ENCODE data around the gene SPTBN1. TPM values are rescaled to one million over a fixed set of nuclear protein-coding genes. Genes with fewer than 3 reads are reported as not detected.

Gene SPTBN1
- total and polyA plus RNA-seq, 9 of the 15 experiments (the other 6 are each of a cell fraction or from before 2014, with no cell fraction given): 8.9 to 66.8 (median 31.4) TPM

- no peak for TF ChIP-seq MGA (IDR thresholded peaks at IDR 0.05)
- no peak for TF ChIP-seq ZNF436 (CRISPR knock-in tag; IDR thresholded peaks at IDR 0.05)
- TF ChIP-seq ZNF512 (tag; IDR thresholded peaks at IDR 0.05): no peak
- peak; percentile 80 for TF ChIP-seq HMBOX1 (IDR thresholded peaks at IDR 0.05)
- TF ChIP-seq CEBPZ (IDR thresholded peaks at IDR 0.05; ENCODE audit: borderline replicate concordance, low read depth, low read length): no peak
- no peak for TF ChIP-seq SRF (CRISPR knock-in tag; IDR thresholded peaks at IDR 0.05)
- TF ChIP-seq SPI1 (IDR thresholded peaks at IDR 0.05; ENCODE audit: borderline replicate concordance, low read depth, low read length): peak; percentile 90
- TF ChIP-seq PHF20 (IDR thresholded peaks at IDR 0.05; ENCODE audit: partially characterized antibody): no peak
- TF ChIP-seq ZNF133 (CRISPR knock-in tag; IDR thresholded peaks at IDR 0.05): no peak
Measured at GRCh38 chr2:54570925-54571694, 115.0 kb downstream of the SPTBN1 start (continued).

All from K562 (cell line).